ENCODE data around the gene AADAC. TPM values are rescaled to one million over a fixed set of nuclear protein-coding genes. Genes with fewer than 3 reads are reported as not detected.
"Not testable (repeated sequence)": the region's sequence is repeated elsewhere in the genome, so short reads cannot be mapped to it uniquely, and the experiment has no call there.

Gene AADAC
- total RNA-seq, 1 experiment from 2014 or later: 0.43 TPM

- Histone ChIP-seq H3K4me3 (ENCODE audit: low read depth, low read length, poor library complexity, severe bottlenecking) (no peak overlapping the region), H3K36me3 (ENCODE audit: insufficient read depth, low read length, poor library complexity, severe bottlenecking) (no peaks in the 10 kb centered on the region), H3K9me3 (ENCODE audit: low read depth, low read length, poor library complexity, severe bottlenecking) (no peaks in the 10 kb centered on the region), H3K4me1 (ENCODE audit: insufficient read depth, low read length, poor library complexity, severe bottlenecking) (peaks cover 48% of the 10 kb centered on the region), H3K27ac (ENCODE audit: low read depth, low read length, poor library complexity, severe bottlenecking) (peak overlapping the region; percentile 7), H3K27me3 (replicated peaks; ENCODE audit: insufficient read depth, low read depth, low read length, poor library complexity) (no peaks in the 10 kb centered on the region)
- intact Hi-C loops (cut with micrococcal nuclease; ENCODE audit: unreplicated experiment): no loop called here
- no peak for DNase-seq (ENCODE audit: low spot score)
- CTCF ChIA-PET: no interaction called here
- POLR2A ChIA-PET (ENCODE audit: low non-redundant PET): no interaction called here
- no peak for TF ChIP-seq CTCF (conservative IDR thresholded peaks at IDR 0.05; ENCODE audit: low read depth, low read length)
- BruUV-seq (replicated peaks): no TSS peak
Measured at GRCh38 chr3:151869181-151869580, 55.3 kb downstream of the AADAC start.

GRCh38 chr3:151871639-151872468 lies 57.9 kb downstream of the AADAC start:
- POLR2A ChIA-PET (ENCODE audit: low non-redundant PET): interaction anchor here (0.6 kb wide), 1 partner anchor 478 kb away, joined by 9 read pairs; no protein-coding TSS in a partner anchor
- Histone ChIP-seq H3K27ac (ENCODE audit: low read depth, low read length, poor library complexity, severe bottlenecking) (peak overlapping the region; percentile 46), H3K36me3 (ENCODE audit: insufficient read depth, low read length, poor library complexity, severe bottlenecking) (no peaks in the 10 kb centered on the region), H3K4me3 (ENCODE audit: low read depth, low read length, poor library complexity, severe bottlenecking) (no peak overlapping the region), H3K4me1 (ENCODE audit: insufficient read depth, low read length, poor library complexity, severe bottlenecking) (peaks cover 46% of the 10 kb centered on the region), H3K9me3 (ENCODE audit: low read depth, low read length, poor library complexity, severe bottlenecking) (no peaks in the 10 kb centered on the region), H3K27me3 (replicated peaks; ENCODE audit: insufficient read depth, low read depth, low read length, poor library complexity) (no peaks in the 10 kb centered on the region)
- CTCF ChIA-PET: no interaction called here
- BruUV-seq (replicated peaks): no TSS peak
- intact Hi-C loops (cut with micrococcal nuclease; ENCODE audit: unreplicated experiment): no loop called here
- no peak for TF ChIP-seq EZH2 (IDR thresholded peaks at IDR 0.05; ENCODE audit: borderline replicate concordance, low read depth, low read length, poor library complexity, severe bottlenecking)
- TF ChIP-seq CTCF (conservative IDR thresholded peaks at IDR 0.05; ENCODE audit: low read depth, low read length): no peak
- peak; percentile 38 for DNase-seq (ENCODE audit: low spot score)

- DNase-seq (ENCODE audit: low spot score): peak; percentile 60
- H3K27me3 ChIP-seq (replicated peaks; ENCODE audit: insufficient read depth, low read depth, low read length, poor library complexity): no peaks in the 10 kb centered on the region
- no peaks in the 10 kb centered on the region for H3K9me3 ChIP-seq (ENCODE audit: low read depth, low read length, poor library complexity, severe bottlenecking)
- no peak for TF ChIP-seq CTCF (conservative IDR thresholded peaks at IDR 0.05; ENCODE audit: low read depth, low read length)
- no peak for TF ChIP-seq EZH2 (IDR thresholded peaks at IDR 0.05; ENCODE audit: borderline replicate concordance, low read depth, low read length, poor library complexity, severe bottlenecking)
- H3K36me3 ChIP-seq (ENCODE audit: insufficient read depth, low read length, poor library complexity, severe bottlenecking): no peaks in the 10 kb centered on the region
- no peak within 1 kb of the TSS for H3K27ac ChIP-seq (ENCODE audit: low read depth, low read length, poor library complexity, severe bottlenecking)
- intact Hi-C loops (cut with micrococcal nuclease; ENCODE audit: unreplicated experiment): no loop called here
- BruUV-seq (replicated peaks): no TSS peak
- POLR2A ChIA-PET (ENCODE audit: low non-redundant PET): no interaction called here
- no peak within 1 kb of the TSS for H3K4me3 ChIP-seq (ENCODE audit: low read depth, low read length, poor library complexity, severe bottlenecking)
- CTCF ChIA-PET: interaction anchor here (0.9 kb wide), 1 partner anchor 593 kb away, joined by 3 read pairs; no protein-coding TSS in a partner anchor
- H3K4me1 ChIP-seq (ENCODE audit: insufficient read depth, low read length, poor library complexity, severe bottlenecking): peaks cover 45% of the 10 kb centered on the region
Measured at GRCh38 chr3:151873398-151873797, 59.5 kb downstream of the AADAC start, which contains the start of gene SUCNR1. Gene SUCNR1 (plus strand): TSS chr3:151873643. CDS start chr3:151879893, 6,250 bp downstream.

GRCh38 chr3:151874079-151874478 lies 60.2 kb downstream of the AADAC start:
- H3K27me3 ChIP-seq (replicated peaks; ENCODE audit: insufficient read depth, low read depth, low read length, poor library complexity); CTCF ChIA-PET; BruUV-seq (replicated peaks); H3K36me3 ChIP-seq (ENCODE audit: insufficient read depth, low read length, poor library complexity, severe bottlenecking); H3K27ac ChIP-seq (ENCODE audit: low read depth, low read length, poor library complexity, severe bottlenecking); H3K9me3 ChIP-seq (ENCODE audit: low read depth, low read length, poor library complexity, severe bottlenecking); DNase-seq (ENCODE audit: low spot score); POLR2A ChIA-PET (ENCODE audit: low non-redundant PET); H3K4me3 ChIP-seq (ENCODE audit: low read depth, low read length, poor library complexity, severe bottlenecking); intact Hi-C loops (cut with micrococcal nuclease; ENCODE audit: unreplicated experiment): not testable (repeated sequence)
- H3K4me1 ChIP-seq (ENCODE audit: insufficient read depth, low read length, poor library complexity, severe bottlenecking): peaks cover 38% of the 10 kb centered on the region
